Suppressor macrophage treated with lipopolysaccharide for 1 hour (primary cell): ENCODE data around the gene SLC22A15.

Source experiments
- DNase-seq, 3 donors: peaks; one replicate each; pipeline ENCODE4 v3.0.0-alpha.2; 2020 to 2022

The SLC22A15 gene

DNA sequence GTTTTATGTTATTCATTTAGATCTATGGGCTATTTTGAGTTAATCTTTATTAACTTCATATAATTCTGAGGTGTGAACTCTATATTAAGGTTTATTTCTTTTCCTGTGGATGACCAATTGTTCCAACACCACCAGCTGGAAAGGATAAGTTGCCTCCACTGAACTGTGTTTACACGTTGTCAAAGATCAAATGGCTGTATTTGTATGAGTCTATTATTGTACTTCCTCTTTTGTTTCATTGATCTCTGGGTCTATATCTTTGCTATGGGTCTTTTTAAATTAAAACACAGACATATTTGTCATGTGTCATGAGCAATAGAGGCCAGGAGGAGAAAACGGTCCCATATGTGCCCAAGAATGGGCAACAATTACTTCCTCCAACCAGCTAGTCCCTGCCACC lies 129.7 kb downstream of the SLC22A15 start:
- DNase-seq = no peak

DNA sequence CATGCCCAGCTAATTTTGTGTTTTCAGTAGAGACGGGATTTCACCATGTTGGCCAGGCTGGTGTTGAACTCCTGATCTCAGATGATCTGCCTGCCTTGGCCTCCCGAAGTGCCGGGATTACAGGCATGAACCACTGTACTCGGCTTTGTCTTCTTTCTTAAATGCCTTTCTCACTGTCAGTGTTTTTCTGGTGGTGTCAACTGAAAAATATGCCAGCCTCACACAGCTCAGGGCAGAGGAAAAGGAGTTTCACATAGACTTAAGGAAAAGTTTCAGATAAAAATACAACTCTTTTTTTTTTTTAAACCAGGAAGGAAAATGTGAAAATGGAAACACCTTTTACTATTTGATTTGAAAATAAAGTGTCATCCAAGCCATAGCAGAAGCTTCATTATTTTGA lies 130.3 kb downstream of the SLC22A15 start:
- no peak for DNase-seq

DNA sequence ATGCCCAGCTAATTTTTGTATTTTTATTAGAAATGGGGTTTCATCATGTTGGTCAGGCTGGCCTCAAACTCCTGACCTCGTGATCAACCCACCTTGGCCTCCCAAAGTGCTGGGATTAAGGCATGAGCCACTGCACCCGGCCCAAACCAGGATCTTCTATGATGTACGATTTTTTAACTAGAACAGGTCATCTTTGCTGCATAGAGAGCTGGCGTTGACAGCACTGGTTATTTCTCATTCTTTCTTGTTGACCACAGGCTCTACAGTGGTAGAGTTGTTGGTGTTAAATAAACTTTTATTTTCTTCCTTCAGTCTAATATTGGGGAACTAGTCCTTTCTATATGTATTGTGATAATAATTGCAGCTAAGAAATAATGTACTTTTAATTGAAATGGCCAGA lies 131.1 kb downstream of the SLC22A15 start:
- DNase-seq = no peak

DNA sequence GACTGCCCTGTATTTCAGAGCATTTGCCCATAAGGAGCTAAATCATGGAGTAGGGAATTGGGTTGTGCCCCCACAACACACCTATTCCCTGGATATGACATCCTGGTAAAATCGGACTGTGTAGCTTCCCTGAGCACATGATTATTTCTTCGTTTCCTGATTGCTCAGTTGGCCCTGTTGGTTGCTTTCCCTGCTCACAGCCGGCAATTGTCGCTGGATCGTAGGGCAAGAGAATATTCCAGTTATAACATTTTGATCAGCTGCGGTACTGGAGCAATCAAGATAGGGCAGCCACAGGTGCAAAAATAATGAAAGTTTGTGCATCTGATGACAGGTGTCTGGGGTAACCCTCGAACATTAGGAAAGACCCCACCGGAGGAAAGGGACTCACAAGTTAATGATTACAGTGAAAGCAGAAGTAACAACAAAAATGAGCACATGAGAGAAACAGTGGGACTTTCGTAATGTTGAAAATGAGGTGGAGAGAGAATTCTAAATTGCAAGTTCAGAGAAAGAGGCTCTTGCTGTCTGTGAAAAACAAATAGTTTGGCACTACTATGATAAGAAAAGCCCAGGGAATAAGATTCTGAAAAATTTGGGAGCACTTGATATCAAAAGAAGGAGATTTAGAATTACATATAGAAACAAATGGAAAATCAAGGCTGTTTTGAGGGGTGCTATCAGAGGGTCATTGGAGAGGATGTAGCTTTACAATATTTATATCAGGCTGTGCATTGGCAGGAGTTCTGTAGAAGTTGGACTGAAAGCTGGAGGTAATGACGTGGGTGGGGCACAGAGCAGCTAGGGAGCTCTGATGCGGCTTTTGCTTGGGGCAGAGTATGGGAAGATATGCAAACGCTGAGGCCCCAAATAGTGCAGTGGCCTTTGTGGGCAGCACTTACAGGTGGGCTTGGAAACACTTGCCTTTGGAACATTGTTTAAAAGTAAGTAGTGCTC lies 134.5 kb downstream of the SLC22A15 start, which contains the start of gene MAB21L3:
MAB21L3 (plus strand) TSS at position 833 of the 957 bp plus-strand sequence. CDS start 1,217 bp downstream, outside the sequence.
- DNase-seq = no peak

DNA sequence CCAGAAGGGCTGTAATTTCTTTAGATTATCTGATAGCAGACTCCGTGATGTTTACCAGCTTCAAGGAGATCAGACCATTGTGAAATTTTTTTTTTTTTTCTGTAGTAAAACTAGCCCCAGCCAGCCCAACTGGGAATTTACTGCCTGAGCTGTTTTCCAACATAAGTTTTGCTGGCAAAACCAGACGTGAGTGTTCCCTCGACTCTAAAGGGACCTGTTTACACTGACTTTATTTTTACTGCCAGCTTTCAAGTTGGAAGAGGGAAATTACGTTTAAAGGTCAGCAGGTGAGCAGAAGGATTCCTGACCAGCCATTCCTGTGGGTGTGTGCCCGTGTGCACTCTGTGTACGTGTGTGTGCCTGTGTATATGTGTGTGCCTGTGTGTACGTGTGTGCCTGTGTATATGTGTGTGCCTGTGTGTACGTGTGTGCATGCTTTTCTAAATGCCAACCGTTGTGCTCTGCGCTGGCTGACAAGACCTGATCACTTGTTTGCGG lies 135.3 kb downstream of the SLC22A15 start:
- no peak for DNase-seq

DNA sequence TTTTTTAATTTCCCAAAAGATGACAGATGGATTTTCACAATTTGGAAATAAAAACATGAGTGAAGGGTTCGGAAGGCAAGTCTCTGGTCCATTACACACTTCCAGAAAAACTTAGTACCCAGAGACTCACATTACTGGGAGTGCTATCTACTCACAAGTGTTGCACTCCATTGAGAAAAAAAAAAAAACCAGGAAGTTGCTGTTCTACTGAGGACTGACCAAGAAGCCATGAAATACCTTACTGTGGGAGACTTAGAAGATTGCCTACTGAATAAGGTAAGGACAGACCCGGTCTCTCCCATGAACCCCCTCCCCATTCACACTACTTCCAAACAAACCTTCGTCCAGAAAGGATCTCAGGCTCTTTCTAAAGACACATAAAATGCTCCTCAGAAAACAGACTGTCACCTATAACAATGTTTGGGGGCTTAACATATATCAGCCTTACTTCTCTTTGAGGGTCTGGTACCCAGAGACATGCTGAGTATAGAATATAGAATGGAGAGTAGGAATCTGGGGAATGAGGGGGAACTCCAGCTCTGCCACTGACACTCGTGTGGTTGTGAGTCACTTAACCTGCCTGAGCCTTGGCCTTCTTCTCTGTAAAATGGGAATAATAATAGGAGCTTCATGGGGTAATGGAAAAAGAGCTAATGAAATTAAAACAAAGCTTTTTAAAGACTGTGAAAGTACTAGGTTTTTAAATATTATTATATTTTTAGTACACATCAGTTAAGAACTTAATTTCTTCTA lies 136.3 kb downstream of the SLC22A15 start:
- DNase-seq = no peak

DNA sequence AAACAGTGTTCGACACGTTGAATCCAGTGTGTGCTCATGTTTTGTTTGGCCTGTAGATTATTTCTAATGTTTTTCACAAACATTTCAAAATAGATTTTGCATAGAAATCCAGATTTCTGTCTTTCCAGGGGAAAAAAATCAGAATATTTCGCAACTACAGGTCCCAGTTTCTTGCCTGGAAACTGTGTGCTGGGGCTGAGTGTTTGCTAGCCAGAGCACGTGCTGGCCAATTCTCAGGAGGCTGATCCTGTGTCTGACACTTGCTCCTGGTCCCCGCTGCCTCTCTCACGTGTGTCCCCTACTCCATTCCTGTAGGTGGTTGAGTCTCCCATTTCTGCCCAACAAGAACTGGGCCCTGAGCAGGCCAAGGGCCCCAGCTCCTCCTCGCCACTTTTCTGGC lies 137.3 kb downstream of the SLC22A15 start:
- DNase-seq = no peak

DNA sequence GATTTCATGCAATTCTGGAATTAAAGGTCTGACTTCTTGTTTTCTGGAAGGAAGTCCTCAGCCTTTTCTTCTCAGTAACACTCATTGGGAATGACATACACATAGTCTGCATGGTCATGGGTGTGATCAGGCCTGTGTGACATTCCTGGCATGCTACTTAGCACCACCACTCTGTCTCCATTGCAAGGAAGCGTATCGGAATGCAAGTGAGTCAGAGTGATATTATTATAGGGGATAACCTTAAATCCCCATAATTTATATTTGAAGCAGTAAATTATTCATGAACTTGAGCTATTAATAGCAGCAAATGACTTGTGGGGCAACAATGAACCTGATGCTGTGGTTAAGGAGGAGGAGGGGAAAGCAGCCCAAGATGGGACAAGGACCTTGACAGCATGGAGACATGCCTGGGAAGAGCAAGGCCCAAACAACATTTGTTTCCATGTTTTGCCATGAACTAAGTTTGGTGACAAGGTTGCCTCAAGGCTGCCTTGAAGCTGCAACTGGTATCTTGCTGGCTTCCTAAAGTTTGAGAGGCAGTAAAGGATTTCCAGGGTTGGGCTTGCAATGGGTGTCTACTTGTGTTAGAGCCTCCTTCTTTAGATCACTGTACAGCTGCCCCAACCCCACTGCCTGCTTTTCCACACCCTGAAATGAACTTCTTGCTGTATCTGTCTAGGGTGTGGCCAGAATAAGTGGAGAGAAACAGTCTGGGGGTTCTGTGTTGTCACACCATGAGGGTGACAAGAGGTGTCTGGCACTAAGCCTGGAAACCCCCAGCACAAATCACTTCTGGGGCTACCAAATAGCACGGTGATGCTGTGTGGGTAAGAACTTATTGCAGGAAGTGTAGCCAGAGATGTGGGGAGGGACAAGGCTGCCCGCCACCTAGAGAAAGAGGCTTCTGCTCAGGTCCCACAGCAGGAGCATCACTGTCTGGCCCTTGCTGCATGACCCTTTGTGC lies 139.4 kb downstream of the SLC22A15 start:
- no peak for DNase-seq

DNA sequence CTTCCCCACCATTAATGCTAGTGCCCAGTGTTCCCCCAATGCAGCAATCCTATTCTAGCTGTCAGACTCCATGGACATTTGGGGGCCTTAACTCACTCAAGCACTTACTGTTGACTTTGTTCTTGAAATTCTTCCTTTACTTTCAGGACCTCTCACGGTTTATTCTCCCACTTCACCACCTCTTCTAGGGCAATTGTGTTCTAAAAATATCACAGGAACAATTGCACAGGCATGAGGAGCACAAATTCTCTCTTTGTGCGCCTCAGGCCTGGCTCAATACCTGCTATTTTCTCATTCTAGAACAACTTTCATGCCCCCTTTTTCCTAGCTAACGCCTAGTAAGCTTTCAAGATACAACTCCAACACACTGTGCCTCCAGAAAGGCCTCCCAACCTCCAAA lies 142.2 kb downstream of the SLC22A15 start:
- no peak for DNase-seq
